Amygdala (tissue), 56 donors: Measurements from ENCODE around the gene ARHGEF40.
"Not testable (repeated sequence)": the region's sequence is repeated elsewhere in the genome, so short reads cannot be mapped to it uniquely, and the experiment has no call there.

Experiments
- DNase-seq, 56 donors: peaks; one replicate each; lab custom pipeline; 2025; lab: John Stamatoyannopoulos, UW

Gene ARHGEF40

GRCh38 chr14:21038441-21039422, 31.4 kb upstream of the ARHGEF40 start:
- peak in 54 of 56 donors; percentile 21 to 90 (median 73) for DNase-seq

DNA sequence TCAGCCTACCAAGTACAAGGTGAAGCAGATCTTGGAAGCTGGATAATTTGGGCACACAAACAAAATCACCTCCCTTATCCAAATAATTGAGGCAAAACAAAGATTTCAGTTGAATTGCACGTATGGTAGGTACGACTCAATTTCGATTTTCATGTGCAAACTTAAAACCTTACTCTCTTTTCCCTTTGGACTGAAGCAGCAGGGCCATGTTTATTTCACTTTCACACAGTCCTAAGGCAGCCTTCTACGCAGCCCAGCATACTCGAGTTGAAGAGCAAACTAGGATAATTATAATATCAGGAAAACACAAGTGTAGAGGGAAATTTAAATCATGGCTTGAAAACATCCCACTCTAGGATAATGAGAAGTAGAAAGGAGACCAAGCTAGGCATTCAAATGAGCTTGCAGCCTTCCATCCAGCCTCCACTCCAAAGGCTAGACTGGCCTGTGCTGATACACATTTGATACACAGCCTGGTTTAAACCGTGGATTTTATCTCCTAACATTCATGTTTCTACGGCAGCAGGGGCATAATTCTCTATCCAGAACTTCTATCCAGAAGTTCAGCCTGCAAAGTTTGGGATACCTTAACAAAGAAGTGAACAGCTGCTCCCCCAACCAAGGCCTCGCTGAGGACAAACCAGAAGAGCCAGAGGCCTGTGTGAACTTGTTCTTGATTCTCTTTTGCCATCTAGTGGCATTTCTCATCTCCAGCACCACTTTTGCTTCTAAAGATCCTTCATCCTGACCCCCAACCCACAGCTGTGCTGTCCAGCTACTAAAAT, 30.3 kb upstream of the ARHGEF40 start:
- DNase-seq = peak in 43 of 56 donors; percentile 13 to 77 (median 37)

- no peak for DNase-seq
Observed at GRCh38 chr14:21040370-21040925, 29.7 kb upstream of the ARHGEF40 start.

DNA sequence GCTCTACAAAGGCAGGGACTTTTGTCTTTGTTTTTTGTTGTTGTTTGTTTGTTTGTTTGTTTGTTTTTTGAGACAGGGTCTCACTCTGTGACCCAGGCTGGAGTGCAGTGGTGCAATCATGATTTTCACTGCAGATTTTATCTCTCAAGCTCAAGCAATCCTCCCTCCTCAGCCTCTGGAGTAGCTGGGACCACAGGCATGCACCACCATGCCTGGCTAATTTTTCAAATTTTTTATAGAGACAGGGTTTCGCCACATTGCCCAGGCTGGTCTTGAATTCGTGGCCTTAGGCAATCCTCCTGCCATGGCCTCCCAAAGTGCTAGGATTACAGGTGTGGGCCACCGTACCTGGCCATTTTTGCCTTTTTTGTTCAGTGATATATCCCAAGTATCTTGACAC, 29.2 kb upstream of the ARHGEF40 start:
- not testable (repeated sequence) for DNase-seq

- DNase-seq = peak in 1 of 56 donors; percentile 35
Observed at GRCh38 chr14:21041676-21042433, 28.2 kb upstream of the ARHGEF40 start, which contains the start of gene RNASE7. TSS of gene RNASE7 (plus strand) at chr14:21042362. CDS start at chr14:21042993, 631 bp downstream.

GRCh38 chr14:21042918-21043317, 27.2 kb upstream of the ARHGEF40 start:
- DNase-seq = peak in 46 of 56 donors; percentile 8 to 75 (median 44)

DNA sequence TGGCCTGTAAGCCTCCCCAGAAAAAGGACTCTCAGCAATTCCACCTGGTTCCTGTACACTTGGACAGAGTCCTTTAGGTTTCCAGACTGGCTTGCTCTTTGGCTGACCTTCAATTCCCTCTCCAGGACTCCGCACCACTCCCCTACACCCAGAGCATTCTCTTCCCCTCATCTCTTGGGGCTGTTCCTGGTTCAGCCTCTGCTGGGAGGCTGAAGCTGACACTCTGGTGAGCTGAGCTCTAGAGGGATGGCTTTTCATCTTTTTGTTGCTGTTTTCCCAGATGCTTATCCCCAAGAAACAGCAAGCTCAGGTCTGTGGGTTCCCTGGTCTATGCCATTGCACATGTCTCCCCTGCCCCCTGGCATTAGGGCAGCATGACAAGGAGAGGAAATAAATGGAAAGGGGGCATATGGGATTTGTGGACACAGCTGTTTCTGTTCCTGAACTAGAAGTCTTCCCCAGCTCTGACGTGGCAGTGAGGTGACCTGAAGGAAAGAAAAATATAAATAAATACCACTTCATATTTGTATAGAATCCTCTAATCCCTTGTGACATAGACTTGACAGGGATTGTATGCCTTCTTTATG, 26.6 kb upstream of the ARHGEF40 start:
- DNase-seq = no peak

GRCh38 chr14:21043974-21044618, 26.0 kb upstream of the ARHGEF40 start:
- DNase-seq = no peak

DNA sequence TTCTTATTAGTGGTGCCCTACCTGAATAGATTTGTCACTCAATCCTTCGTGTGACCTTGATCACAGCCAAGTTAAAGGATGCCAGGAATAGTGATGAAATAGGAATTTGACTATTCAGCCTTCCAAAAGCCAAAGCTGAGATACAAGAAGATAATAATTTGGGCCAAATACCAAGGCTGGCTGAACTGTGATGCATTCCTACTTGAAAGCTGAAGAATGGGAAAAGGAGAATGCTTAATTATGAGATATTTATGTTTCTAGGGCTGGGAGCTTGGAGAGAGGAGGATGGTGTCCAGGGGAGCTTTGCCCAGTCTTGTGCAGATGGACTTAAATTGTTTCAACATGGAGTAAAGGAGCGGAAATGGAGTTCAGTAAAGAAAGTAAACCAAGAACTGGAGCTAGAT, 22.7 kb upstream of the ARHGEF40 start:
- no peak for DNase-seq

DNA sequence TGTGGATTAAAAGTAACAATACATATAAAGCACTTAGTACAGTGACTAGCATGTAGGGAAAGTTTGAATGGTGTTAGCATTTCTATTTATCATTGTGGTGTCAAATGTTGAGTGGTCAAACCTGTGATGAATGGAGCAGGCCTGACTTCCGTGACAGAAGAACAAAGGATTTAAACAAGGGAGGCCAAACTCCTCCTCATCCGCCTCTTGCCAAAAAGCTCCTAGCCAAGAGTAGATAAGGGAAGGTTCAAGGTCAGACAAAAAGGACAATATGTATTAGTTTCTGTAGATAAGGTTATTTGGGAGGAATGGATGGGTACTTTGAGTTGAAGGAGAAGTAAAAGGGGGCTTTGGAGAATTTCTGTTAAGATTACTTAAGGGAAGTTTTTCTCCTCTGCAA, 21.5 kb upstream of the ARHGEF40 start:
- no peak for DNase-seq

GRCh38 chr14:21049271-21049673, 20.8 kb upstream of the ARHGEF40 start:
- no peak for DNase-seq

- DNase-seq = no peak
Observed at GRCh38 chr14:21050597-21050996, 19.5 kb upstream of the ARHGEF40 start.

GRCh38 chr14:21053184-21054122, 16.7 kb upstream of the ARHGEF40 start:
- no peak for DNase-seq

- no peak for DNase-seq
Observed at GRCh38 chr14:21054123-21054767, 15.9 kb upstream of the ARHGEF40 start.

GRCh38 chr14:21054768-21055145, 15.3 kb upstream of the ARHGEF40 start:
- DNase-seq = no peak

- DNase-seq = no peak
Observed at GRCh38 chr14:21055432-21056117, 14.5 kb upstream of the ARHGEF40 start.
